ENCODE data around the gene RAVER2.
A peak's percentile ranks its signal among the peaks of the same experiment; 100 is the strongest.

RAVER2 gene

DNA sequence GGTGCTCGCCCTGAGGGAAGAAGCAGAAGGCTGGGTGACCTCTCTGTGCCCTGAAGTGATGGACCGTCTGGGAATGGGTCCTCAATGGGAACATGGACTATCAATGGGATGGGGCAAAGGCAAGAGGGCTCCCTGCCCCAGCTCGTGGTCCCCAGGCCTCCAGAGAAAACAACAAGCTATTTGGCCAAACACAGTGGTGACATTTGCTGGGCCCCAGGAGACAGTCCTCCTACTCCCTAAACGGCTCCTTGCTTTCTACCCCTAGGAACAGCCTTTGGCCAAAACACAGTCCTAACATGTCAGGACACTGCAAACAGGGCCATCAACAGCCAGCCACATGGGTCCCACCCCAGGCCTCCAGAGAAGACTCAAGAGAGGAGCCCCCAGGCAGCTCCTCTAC, 102.8 kb downstream of the RAVER2 start:
- no peak for DNase-seq

DNA sequence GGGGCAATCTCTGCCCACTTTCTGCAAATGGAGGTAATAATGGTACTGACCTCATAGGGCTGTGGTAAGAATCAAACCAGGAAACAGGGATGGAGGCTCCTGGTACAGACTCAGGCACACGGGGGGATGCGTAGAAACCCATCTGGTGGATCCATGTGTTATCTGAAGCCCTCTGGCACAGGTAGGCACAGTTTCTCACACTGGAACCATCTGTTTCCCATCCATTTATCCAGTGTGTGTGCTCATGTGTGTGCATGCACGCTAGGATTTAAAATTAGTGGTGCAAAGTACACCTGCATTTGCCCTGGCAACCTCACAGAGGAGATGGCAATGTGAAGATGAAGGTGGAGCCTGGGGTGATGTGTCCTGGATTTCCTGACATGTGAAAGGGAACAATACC, 103.3 kb downstream of the RAVER2 start:
- no peak for DNase-seq

DNA sequence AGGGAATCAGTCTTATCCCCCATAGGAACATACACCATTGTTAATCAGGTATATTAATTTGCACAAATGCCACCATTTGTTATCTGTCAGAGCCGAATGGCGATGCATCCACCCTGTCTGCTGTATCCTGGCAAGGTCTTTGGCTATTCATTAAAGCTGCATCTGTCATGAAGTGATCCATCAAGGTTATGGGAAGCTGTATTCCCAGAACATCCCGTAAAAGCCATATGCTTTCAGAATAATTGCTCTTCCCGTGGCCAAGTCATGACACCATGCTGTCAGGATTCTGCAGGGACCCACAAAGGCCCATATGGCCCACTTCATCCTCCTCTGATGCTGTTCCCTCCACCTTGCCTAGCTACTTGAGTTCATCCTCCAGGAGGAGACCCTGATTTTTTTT, 103.9 kb downstream of the RAVER2 start:
- DNase-seq: no peak

DNA sequence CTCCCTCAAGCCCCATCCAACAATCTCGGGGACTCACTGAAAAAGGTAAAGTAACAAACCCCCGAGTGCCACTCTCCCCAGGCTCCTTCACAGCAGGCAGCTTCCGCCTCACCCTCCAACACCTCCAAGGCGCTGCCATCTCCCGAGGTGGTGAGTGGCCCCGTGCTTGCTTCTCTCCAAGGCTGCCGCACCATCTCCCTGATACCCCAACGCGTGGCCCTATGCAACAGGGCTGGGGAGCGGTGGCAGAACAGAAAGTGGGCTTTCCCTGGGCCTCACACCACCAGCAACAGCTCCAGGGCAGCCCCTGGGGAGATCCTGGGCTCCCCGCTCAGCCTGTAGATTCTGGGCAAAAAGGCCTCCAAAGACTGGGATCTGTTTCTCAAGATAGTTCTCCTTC, 105.1 kb downstream of the RAVER2 start:
- DNase-seq: no peak

DNA sequence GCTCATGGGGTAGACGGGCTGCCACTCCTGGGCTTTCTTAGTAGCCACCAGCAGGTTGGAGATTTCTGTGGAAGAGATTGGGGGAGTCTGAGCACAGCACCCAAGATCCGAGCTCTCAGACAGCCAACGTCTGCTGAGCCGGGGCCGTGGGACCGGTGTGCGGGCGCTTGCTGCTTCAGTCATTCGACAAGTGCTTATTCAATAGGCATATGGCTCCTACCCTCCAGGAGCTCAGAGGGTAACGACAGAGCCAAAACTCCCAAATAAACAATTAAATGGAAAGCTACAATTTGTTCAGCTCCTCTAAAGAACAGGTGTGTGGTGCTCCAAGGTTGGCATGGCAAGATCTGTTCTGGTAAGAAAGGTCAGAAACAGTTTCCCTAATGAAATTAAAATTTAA, 106.0 kb downstream of the RAVER2 start:
- no peak for DNase-seq

DNA sequence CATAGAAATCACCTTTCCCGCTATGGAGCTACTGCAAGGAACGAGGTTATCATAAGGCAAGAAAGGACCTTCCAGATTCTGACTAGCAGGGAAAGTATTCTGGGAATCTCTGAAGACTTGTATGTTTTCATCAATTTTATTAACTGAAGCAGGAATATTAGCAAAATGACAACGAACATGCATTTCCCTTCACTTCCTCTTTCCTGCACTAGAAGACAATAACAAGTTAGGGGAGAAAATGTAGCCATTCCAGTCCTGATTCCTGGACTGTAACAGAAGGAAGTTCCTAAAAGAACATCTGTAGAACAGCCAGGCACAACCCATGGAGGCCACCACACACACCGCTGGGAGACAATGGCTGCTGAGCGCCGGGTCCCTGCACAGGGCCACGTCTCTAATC, 106.8 kb downstream of the RAVER2 start:
- no peak for DNase-seq

DNA sequence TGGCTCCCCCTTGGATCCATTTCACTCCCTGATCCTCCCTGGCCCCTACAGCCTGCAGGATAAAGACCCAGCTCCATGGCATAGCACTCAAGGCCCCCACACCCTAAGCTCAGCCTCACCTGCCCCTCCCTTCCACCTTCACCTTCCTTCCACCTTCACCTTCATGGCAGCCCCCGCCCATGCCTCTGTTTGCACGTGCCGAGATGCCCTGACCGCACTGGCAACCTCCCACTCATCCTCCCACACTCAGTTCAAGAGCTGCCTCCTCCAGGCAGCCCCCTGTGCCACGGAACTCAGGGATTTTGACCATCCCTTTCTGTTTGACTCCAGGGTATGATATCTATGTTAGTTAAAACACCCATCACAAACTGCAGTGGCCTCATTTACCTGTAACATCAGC, 109.8 kb downstream of the RAVER2 start:
- DNase-seq: no peak

DNA sequence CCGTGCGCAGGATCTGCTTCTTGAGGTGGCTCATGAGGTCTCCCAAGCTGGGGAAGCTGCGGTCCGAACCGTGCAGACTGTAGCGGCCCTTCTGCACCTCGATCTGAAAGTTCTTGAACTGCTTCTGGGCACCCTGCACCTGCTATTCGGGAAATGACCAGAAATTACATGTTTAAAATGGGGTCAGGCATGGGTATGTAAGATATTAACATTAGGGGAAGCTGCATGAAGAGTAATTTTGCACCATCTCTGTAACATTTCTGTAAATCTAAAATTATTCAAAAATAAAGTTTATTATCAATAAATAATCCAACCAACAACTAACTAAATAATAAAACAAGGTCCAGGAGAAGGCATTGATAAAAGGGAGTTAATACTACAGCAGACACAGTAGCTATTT, 110.7 kb downstream of the RAVER2 start:
- no peak for DNase-seq

DNA sequence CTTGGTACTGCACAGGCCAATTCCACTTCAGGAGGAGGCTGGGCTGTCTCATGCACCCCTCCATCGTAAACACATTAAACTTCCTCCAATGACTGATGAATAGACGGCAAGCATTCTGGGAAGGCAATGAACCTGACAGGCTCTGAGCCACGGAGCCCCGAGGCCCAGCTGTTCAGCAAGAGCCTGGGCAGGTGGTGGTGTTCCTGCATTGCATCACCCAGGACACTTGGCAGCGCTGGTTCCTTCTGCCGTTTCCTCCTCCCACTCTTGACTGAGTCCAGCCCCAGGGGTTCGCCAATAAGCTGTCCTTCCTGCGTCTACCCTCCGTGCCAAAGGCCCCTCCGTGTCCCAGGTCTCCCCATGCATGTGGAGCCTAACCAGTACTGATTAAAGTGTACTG, 111.7 kb downstream of the RAVER2 start:
- DNase-seq: peak; percentile 51

DNA sequence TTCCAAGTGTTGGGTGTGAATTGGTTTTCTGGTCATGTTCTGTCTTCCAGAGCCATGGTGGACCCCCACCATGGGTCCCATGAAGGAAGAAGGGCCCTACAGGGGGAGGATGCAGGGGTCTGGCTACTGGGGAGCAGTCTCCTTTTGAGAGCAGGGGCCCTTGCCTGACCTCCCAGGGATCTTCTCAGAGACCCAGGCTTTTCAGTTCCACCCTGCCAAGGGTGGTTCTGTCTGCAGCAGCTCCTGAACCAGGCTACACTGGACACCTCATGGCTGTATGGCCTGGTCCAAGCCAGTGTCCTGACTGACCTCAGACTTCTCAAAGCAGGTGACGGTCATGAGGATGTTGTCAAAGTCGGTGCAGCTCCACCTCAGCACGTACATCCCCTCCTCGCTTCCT, 112.5 kb downstream of the RAVER2 start:
- no peak for DNase-seq

DNA sequence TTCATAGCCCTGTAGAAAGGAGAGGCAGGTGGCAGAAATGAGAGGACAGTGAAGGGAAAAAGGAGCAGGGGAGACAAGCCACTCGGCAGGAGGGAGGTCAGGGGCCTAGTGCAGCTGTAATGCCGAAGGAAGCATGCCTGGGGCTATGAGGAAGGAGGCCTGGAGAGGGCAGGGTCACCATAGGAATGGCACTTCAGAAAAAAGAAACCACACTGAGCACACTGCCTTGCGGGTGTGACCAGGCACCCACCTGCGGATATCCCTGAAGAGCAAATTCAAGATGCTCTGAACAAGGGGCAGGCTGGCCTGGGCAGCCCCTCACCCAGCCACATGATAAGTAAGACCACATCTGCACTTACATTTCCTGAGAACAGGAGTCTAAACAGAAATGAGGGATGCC, 116.7 kb downstream of the RAVER2 start:
- no peak for DNase-seq

DNA sequence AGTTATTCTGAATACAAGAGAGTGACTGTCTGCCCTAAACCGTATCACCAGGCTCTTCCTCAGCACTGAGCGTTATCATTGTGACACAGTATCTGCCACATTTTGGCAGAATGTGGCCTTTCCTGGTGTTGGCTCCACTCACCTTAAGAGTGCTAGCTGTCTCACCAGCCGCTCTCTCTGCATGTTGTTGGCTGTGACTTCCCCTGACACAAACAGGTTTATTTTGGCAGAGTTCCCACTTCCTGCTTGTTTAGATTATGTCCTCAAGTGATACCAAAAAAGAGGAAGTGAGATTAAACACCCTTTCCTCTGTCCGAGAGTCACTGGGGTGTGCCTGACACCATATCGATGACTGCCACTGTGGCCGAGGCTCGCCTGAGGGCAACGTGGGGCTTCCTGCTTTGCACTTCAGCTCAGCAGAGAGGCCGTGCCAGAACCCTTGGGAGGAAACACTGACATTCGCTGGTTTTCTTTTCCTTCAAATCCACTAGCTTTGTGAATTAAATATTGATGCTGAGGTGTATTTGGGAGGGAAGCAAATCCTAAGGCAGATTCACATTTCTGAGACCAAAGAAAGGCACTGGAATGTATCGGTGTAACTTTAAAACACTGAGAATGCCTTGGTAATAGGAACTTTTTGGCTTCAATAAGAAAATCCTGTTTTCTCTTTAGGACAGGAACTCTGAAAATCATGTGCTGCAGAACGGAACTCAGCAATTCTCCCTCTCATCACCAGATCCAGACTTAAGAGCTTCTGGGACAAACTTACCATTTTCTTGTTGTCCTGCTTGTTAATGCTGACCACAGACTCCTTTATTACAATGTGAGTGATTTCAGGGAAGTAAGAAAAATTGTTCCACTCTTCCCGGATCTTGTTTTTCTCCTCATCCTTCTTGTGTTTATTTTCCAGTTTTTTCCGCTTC, 119.4 kb downstream of the RAVER2 start:
- peak; percentile 3 for DNase-seq

DNA sequence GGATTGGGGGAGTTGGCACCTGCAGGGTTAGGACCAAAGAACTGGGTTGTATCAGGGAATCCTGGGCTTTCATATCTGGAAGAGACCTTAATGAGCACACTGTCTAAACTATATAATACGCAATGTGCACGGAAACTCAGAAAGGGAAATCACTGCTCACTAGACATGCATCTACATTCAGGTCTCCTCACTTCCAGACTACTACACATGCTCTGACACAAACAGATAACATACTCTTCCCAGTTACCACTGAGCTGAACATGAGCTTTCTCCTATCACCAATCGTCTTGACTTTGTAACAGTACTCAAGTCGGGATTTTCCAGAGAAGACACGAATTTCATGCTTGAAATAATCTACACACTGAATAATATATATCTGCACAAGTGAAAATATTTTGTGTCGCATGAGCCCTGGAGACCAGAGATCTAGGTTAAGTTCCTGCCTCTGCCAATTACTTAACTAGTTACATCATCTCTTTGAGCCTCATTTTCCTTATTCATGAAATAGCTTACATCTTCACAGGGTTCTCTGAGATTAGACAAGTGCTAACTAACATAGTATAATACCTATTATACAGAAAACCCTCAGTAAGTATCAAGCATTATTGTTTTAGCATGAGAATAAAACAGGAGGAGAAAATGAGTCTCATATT, 120.4 kb downstream of the RAVER2 start:
- DNase-seq: no peak

DNA sequence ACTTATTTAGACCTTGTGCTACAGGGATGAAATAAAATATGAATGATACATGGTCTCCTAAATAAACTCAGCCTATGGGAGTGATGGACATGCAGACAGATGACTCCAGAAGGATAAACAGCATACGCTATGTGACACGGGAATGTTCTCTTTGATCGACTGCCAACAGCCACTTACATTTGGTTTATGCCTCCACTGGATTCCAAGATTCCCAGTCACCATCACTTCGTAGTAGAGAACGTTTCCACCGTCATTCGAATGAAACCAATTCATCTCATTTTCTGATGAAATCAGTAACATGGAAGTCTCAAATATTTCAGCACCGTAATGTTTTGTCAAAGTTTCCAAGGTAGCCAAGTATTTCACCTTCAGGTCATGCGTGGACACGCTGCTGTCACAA, 121.8 kb downstream of the RAVER2 start:
- no peak for DNase-seq

DNA sequence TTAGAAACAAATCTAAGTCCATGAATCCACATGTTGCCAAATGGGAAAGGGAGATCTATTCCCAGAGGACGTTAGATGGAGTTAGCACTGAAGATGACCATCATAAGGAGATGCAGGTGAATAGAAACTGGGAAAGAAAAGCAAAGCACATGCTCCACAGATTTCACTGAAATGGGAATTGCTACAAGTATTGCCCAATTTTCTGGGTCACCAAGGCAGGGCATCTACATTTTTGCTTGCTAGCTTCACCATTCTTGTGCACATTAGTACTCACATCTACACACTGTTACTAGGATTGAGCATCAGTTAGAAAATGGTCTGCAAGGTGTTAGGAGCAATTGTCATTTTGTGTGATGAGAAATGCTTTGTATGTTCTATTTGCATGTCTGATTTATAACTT, 122.4 kb downstream of the RAVER2 start:
- no peak for DNase-seq

DNA sequence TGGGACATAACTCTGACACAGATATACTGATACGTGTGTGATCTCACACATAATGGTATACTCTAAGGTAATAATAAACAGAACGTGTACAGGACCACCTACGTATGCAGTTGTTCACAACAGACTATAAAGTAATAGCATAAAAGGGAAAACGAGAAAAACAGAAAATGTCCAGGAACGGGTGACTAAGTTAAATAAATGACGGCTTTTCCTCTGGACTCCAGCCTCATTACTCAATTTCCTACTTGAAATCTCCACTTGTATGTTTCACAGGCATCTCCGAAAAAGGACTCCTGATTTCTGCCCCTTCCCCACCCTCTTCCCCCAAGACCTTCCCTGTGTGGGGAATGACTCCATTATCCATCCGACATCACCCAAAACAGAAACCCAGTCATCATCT, 126.4 kb downstream of the RAVER2 start:
- DNase-seq: no peak

DNA sequence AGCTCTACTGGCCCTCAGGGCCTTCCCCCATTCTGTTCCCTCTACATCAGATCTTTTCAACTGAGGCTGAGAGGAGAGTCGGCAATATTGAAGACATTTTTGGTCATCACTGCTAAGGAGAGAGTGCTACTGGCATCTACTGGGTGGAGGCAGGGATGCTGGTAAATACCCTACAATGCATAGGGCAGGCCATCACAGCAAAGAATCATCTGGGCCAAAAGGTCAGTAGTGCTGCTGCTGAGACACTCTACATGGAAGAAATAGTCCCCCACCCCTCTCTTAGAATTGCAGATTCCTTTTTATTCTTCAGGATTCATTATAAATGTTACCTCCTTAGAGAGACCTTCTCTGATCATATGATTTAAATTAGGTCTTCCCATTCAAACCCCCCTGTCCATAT, 127.2 kb downstream of the RAVER2 start:
- no peak for DNase-seq

DNA sequence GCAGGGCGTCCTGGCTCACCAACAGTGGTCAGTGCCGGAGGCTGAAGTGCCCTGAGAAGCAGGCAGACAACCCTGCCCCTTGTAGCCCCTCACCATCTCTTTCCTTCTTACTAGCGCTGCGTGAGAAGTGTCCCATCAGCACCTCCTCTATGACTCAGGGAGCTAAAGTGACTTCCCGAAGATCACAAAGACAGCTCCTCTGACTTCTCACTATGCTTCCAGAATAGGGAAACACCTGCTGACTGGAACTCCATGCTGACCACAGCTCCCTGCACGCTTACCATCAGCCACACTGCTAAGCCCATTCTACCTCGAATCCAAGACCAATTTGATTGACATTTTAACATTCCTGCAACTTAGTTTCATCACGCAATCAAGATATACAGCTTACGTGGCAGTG, 128.7 kb downstream of the RAVER2 start:
- DNase-seq: no peak

DNA sequence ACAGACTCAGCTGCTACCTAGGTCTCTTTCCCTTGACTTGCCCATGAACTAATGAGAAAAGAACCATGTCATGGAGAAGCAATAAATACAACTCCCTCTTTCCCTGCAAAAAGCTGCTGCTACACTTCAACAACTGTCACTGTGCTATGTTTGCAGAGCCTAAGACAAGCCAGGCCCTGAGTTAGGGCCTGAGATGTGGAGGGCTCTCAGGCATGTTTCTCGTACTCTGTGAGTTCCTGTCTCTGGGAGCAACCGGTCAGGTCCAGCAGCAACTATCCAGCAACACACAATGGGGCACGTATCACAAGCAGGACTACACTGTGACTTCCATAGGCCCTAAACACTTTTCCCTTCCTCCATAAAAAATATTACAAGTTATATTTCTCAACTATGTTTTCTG, 129.8 kb downstream of the RAVER2 start:
- no peak for DNase-seq

DNA sequence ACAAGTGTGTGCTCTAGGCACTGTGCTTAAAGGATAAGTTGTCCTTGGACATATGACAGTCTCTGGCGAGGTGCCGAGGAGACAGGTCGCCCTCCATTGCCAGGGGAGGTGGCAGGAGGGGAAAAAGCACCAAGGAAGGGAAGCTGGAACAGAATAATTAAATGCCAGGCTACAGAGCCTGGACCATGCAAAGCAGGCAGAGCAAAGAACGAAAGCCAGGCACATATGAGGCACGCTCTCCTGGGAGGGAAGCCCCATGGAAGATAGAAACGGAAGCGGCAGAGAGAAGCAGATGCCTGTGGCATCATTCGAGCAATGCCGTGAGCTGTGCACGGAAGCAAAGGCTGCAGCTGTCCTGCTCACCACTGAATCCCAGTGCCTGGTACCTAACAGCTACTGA, 130.2 kb downstream of the RAVER2 start:
- no peak for DNase-seq

DNA sequence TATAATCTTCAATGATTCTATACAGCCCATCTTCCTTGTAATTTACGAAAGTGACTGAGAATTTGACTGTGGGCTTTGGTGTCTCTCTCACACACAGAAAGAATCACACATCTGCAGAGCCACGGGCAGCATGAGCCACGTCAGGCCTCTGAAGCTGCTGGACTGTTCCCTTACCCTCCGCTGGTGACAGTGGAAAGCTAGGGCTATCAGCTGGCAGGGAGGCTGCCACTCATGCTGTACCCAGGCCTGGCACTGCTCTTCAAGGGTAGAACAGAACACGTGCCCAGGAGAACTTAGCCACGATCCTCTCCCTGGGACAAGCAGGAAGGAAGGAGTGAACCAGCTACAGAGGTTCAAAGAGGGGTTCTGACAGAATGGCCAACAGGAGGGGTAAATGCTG, 130.7 kb downstream of the RAVER2 start:
- DNase-seq: no peak

DNA sequence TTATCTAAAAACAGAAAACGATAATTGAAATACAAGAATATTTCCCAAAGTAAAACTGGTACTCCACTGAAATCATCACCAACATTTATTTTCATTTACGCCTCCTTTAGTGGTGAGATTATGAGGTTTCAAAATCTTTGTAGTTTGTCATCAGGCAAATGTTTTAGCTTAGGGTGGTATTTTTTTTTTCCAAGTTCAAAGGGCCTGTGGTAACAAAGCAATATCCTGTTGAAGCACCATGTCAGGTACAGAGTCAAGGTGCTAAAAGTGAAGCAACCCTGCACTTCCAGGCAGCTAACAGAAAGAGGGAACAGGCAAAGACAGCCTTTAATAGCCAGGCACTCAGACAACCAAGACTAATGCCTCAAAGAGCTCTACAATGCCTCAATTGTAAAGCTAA, 132.3 kb downstream of the RAVER2 start:
- no peak for DNase-seq

DNA sequence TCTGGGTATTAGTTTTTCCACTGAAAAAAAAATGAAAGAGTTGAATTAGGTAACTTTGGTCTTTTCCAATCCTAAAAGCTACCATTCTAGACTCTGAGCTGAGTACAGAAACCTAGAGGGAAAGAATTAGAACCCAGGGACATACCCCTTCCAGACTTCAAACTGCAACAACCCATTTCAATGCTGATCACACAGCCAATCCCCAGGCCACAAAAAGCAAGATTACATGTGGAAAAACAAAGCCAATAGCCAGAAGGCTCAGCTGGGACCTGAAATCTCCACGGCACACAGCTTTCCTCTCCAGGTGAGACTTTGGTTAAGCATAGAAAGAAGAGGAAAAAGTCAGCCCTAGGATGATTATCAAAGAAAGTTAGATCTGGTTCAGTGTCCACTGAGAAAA, 132.7 kb downstream of the RAVER2 start:
- no peak for DNase-seq

DNA sequence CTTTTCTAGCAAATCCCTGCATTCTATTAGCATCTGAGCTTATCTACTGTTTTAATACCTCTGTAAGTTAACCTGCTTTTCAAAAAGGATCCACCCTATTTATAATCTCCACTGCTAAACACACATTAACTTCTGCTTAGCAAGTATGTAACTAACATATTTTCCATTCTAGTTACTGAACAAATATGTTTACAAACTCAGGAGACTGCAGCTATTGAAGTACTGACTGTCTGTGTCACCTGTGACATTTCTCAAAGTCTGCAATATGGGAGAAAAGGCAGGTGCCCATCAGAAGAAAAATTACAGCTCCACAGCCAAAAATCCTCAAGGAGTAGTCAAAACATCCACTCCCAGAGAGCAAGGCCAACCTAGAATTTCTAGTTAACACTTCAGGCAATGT, 133.2 kb downstream of the RAVER2 start:
- DNase-seq: no peak
